Measurements from ENCODE around the gene CAPN2. TPM values are rescaled to one million over a fixed set of nuclear protein-coding genes. Genes with fewer than 3 reads are reported as not detected.

Gene CAPN2
- total RNA-seq, 2 donors from 2014 or later, result 61.4 to 72.3 TPM

DNA sequence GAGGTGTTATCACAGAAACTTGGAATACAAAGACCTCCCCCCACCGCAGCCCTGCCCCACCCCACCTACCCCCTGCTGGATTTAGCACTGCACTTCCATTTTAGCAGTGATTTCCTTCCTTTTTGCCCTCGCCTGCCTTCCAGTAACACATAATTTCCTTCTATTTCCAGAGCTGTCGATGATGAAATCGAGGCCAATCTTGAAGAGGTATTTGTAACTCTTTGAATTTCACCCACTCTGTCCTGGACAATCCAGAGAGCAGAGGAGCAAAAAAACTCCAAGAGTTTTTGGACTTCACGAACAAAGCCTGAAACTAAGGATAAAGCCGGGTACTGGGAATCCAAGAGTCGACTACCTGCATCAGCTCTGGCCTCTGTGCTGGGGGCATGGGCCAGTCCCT is 49.1 kb downstream of the CAPN2 start:
- Histone ChIP-seq H3K4me1 (no peaks in the 10 kb centered on the region), H3K27ac (no peak overlapping the region), H3K36me3 (peaks cover 67% of the 10 kb centered on the region), H3K27me3 (no peaks in the 10 kb centered on the region), H3K9me3 (no peaks in the 10 kb centered on the region), H3K4me3 (no peak overlapping the region)
- TF ChIP-seq, protein P1, sequence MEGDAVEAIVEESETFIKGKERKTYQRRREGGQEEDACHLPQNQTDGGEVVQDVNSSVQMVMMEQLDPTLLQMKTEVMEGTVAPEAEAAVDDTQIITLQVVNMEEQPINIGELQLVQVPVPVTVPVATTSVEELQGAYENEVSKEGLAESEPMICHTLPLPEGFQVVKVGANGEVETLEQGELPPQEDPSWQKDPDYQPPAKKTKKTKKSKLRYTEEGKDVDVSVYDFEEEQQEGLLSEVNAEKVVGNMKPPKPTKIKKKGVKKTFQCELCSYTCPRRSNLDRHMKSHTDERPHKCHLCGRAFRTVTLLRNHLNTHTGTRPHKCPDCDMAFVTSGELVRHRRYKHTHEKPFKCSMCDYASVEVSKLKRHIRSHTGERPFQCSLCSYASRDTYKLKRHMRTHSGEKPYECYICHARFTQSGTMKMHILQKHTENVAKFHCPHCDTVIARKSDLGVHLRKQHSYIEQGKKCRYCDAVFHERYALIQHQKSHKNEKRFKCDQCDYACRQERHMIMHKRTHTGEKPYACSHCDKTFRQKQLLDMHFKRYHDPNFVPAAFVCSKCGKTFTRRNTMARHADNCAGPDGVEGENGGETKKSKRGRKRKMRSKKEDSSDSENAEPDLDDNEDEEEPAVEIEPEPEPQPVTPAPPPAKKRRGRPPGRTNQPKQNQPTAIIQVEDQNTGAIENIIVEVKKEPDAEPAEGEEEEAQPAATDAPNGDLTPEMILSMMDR (IDR thresholded peaks at IDR 0.05), result no peak
- no peak for DNase-seq (ENCODE audit: low spot score)

DNA sequence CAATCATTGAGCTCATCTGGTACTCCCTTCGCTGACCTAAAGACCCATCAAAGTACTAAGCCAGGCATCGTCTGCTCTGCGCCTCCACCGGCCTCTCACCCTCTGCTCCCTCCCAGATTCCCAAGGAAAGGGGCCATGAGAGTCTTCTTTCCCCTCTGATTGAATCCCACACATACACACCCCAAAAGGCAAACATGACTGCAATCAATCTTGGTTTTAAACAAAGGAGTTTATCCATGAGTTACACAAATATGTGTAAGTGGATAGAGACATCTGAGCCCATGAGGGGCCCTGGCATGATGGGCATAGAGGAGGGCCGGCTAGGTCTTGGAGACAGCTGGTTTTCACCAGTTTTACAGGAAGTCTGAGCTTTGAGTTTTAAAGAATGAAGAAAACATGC is 50.9 kb downstream of the CAPN2 start:
- TF ChIP-seq, protein P1 (IDR thresholded peaks at IDR 0.05), result no peak
- H3K27me3 ChIP-seq, result no peaks in the 10 kb centered on the region
- H3K27ac ChIP-seq, result no peak overlapping the region
- H3K9me3 ChIP-seq, result no peaks in the 10 kb centered on the region
- peaks cover 57% of the 10 kb centered on the region for H3K36me3 ChIP-seq
- H3K4me1 ChIP-seq, result no peaks in the 10 kb centered on the region
- H3K4me3 ChIP-seq, result no peak overlapping the region
- no peak for DNase-seq (ENCODE audit: low spot score)

DNA sequence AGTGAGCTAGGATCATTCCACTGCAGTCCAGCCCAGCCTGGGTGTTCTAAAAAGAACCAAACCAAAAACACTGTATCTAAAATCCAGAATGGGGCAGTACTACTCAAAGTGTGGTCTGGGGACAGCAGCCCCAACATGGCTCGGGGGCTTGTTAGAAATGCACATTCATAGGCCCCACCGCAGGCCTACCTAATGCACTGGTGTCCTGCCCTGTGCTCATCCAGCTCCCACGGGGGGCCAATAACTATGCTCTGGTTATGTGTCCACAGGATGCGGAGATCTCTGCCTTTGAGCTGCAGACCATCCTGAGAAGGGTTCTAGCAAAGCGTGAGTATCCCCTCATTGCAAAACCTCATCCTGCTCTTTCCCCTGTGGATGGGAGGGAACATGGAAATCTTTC is 51.5 kb downstream of the CAPN2 start:
- Histone ChIP-seq H3K27me3 (no peaks in the 10 kb centered on the region), H3K4me1 (no peaks in the 10 kb centered on the region), H3K4me3 (no peak overlapping the region), H3K27ac (no peak overlapping the region), H3K36me3 (peaks cover 53% of the 10 kb centered on the region), H3K9me3 (no peaks in the 10 kb centered on the region)
- no peak for DNase-seq (ENCODE audit: low spot score)
- TF ChIP-seq, protein P1 (IDR thresholded peaks at IDR 0.05), result no peak

GRCh38 chr1:223765036-223765718 is 52.8 kb downstream of the CAPN2 start:
- TF ChIP-seq, protein P1 (IDR thresholded peaks at IDR 0.05), result no peak
- Histone ChIP-seq H3K27ac (peak overlapping the region; percentile 35 to 49), H3K9me3 (no peaks in the 10 kb centered on the region), H3K4me3 (no peak overlapping the region), H3K36me3 (peaks cover 64% of the 10 kb centered on the region), H3K4me1 (peaks cover 0 to 2% of the 10 kb centered on the region in 2 donors), H3K27me3 (no peaks in the 10 kb centered on the region)
- peak; percentile 68 for DNase-seq (ENCODE audit: low spot score)

DNA sequence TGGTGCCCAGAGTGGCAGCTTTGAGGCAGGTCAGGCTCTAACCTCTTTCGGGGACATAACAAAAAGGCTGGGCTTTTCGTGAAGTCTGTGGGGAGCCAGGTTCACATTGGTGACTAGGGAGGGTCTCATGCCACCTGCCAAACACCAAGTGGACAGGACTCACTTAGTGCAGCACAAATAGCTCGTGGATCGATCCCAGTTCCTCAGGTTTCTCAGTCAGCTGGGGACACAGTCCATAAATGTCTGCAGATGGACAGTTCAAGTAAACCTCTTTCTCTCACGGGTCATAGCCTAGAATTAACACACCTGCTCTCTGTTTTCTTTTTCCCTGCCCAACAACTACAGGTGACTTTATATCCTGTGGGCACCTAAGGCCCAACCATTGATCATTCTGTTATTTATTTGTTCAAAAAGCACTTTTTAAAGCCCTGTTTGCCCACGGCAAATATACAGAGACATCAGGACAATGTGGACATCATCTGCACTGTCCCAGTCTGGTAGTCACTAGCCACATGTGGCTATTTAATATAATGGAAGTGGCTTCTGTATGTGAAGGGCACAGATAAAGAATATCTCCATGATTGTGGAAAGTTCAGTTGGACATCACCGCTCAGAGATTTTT is 53.5 kb downstream of the CAPN2 start:
- DNase-seq (ENCODE audit: low spot score), result no peak
- Histone ChIP-seq H3K4me3 (no peak overlapping the region), H3K4me1 (peaks cover 0 to 9% of the 10 kb centered on the region in 2 donors), H3K27ac (peak overlapping the region; percentile 26 to 35), H3K9me3 (no peaks in the 10 kb centered on the region), H3K27me3 (no peaks in the 10 kb centered on the region), H3K36me3 (peaks cover 70% of the 10 kb centered on the region)
- TF ChIP-seq, protein P1 (IDR thresholded peaks at IDR 0.05), result no peak

Measured in right atrium auricular region (tissue), 2 donors.